Pulmonary artery endothelial cell (primary cell): ENCODE results near the gene TRIM14. TPM values are rescaled to one million over a fixed set of nuclear protein-coding genes. Genes with fewer than 3 reads are reported as not detected.

Experiments used
- total RNA-seq: library from RNA; depleted of rRNA; stranded (reverse); fragments of >200 nt; gene quantifications from 2 replicates; pipeline ENCODE4 v1.2.3, GENCODE V29; 2014

The TRIM14 gene
- total RNA-seq, 1 donor from 2014 or later, result 3.4 TPM

Other genes with a start within 250 kb of the TRIM14 start
- gene TRMO, start 196.7 kb downstream of the TRIM14 start, total RNA-seq, result 12.8 and 13.8 TPM in 2 replicates
- gene HEMGN, start 181.1 kb downstream of the TRIM14 start, total RNA-seq, result not detected in 2 replicates
- gene ANP32B, start 135.9 kb downstream of the TRIM14 start, total RNA-seq, result 8.5 and 13.1 TPM in 2 replicates
- gene NANS, start 62.5 kb downstream of the TRIM14 start, total RNA-seq, result 133 and 141 TPM in 2 replicates
- 0.26 and 0.49 TPM in 2 replicates for gene CORO2A, start 73.4 kb upstream of the TRIM14 start, total RNA-seq
- 5.0 and 5.7 TPM in 2 replicates for gene TBC1D2, start 136.4 kb upstream of the TRIM14 start, total RNA-seq